ENCODE data around the gene LYPD6B. TPM values are rescaled to one million over a fixed set of nuclear protein-coding genes. Genes with fewer than 3 reads are reported as not detected.

Gene LYPD6B
- polyA plus RNA-seq, 1 of the 3 experiments (the other 2 are of a cell fraction), result 18.2 TPM

GRCh38 chr2:149112713-149113112 is 74.2 kb downstream of the LYPD6B start:
- H2AFZ ChIP-seq (ENCODE audit: low read depth), result no peak overlapping the region
- H3K27me3 ChIP-seq (ENCODE audit: insufficient read depth), result no peaks in the 10 kb centered on the region
- H3K4me2 ChIP-seq, result no peak overlapping the region
- CTCF ChIA-PET, result no interaction called here
- TF ChIP-seq FOXM1 (IDR thresholded peaks at IDR 0.05; ENCODE audit: low read depth) (no peak), SIN3A (IDR thresholded peaks at IDR 0.05; ENCODE audit: borderline replicate concordance, low read depth, low read length) (no peak), FOXJ3 (CRISPR knock-in tag; IDR thresholded peaks at IDR 0.05) (no peak), YY1 (IDR thresholded peaks at IDR 0.05; ENCODE audit: low read depth) (no peak), TEAD4 (IDR thresholded peaks at IDR 0.05; ENCODE audit: borderline replicate concordance, insufficient read depth) (no peak), RFX5 (IDR thresholded peaks at IDR 0.05; ENCODE audit: low read length) (no peak), FOSL2 (IDR thresholded peaks at IDR 0.05; ENCODE audit: borderline replicate concordance, low read depth) (no peak), NRF1 (IDR thresholded peaks at IDR 0.05; ENCODE audit: low read depth, low read length) (no peak), RCOR1 (IDR thresholded peaks at IDR 0.05; ENCODE audit: low read length) (no peak), EZH2phosphoT487 (IDR thresholded peaks at IDR 0.05; ENCODE audit: borderline replicate concordance, low read depth) (no peak), MAX (IDR thresholded peaks at IDR 0.05; ENCODE audit: low read depth) (no peak)
- no peaks in the 10 kb centered on the region for H3K9me2 ChIP-seq
- WGBS (ENCODE audit: low lambda C conversion rate), result 45% methylated on average over 2 of the region's 2 CpGs
- 0 out of 2 replicates have a peak, but pooled peaks cover 6% of the 10 kb centered on the region for H3K9me3 ChIP-seq
- H3K27ac ChIP-seq (ENCODE audit: low read depth in 2 of 2, low read length in 1 of 2), result no peak overlapping the region
- H4K20me1 ChIP-seq (ENCODE audit: insufficient read depth), result no peaks in the 10 kb centered on the region
- H3F3A ChIP-seq (replicated peaks; ENCODE audit: insufficient read depth), result no peaks in the 10 kb centered on the region
- no peaks in the 10 kb centered on the region for H3K4me1 ChIP-seq (ENCODE audit: control insufficient read depth in 1 of 2, insufficient read depth in 2 of 2, low read depth in 1 of 2, low read length in 1 of 2)
- H3K4me3 ChIP-seq (ENCODE audit: low read depth in 2 of 2, low read length in 1 of 2), result no peak overlapping the region
- no peak overlapping the region for H3K9ac ChIP-seq
- no peak for DNase-seq
- no peaks in the 10 kb centered on the region for H3K36me3 ChIP-seq (replicated peaks in 1 of 2; ENCODE audit: control insufficient read depth in 1 of 2, insufficient read depth in 2 of 2, low read length in 1 of 2)
- POLR2A ChIA-PET, result no interaction called here
- no peaks in the 10 kb centered on the region for H3K79me2 ChIP-seq (ENCODE audit: insufficient read depth)

GRCh38 chr2:149115781-149116180 is 77.3 kb downstream of the LYPD6B start:
- Histone ChIP-seq H3K36me3 (replicated peaks in 1 of 2; ENCODE audit: control insufficient read depth in 1 of 2, insufficient read depth in 2 of 2, low read length in 1 of 2) (no peaks in the 10 kb centered on the region), H3K4me1 (ENCODE audit: control insufficient read depth in 1 of 2, insufficient read depth in 2 of 2, low read depth in 1 of 2, low read length in 1 of 2) (no peaks in the 10 kb centered on the region; a peak in 1 of 4 replicates), H3K27ac (ENCODE audit: low read depth in 2 of 2, low read length in 1 of 2) (no peak overlapping the region), H3K27me3 (ENCODE audit: insufficient read depth) (no peaks in the 10 kb centered on the region), H3K4me3 (ENCODE audit: low read depth in 2 of 2, low read length in 1 of 2) (no peak overlapping the region), H3K4me2 (no peak overlapping the region), H3K79me2 (ENCODE audit: insufficient read depth) (no peaks in the 10 kb centered on the region), H3K9me3 (0 out of 2 replicates have a peak, but pooled peaks cover 6% of the 10 kb centered on the region), H3K9ac (no peak overlapping the region), H2AFZ (ENCODE audit: low read depth) (no peak overlapping the region), H3F3A (replicated peaks; ENCODE audit: insufficient read depth) (no peaks in the 10 kb centered on the region), H3K9me2 (no peaks in the 10 kb centered on the region), H4K20me1 (ENCODE audit: insufficient read depth) (no peaks in the 10 kb centered on the region)
- 53% methylated on average over 5 of the region's 5 CpGs for WGBS (ENCODE audit: low lambda C conversion rate)
- no peak for DNase-seq
- POLR2A ChIA-PET, result no interaction called here
- CTCF ChIA-PET, result no interaction called here
- no peak for TF ChIP-seq PBX3 (IDR thresholded peaks at IDR 0.05)
- no peak for TF ChIP-seq ZBTB33 (IDR thresholded peaks at IDR 0.05; ENCODE audit: borderline replicate concordance, low read depth)
- TF ChIP-seq USF2 (IDR thresholded peaks at IDR 0.05; ENCODE audit: borderline replicate concordance, low read depth, low read length), result no peak
- no peak for TF ChIP-seq IRF3 (IDR thresholded peaks at IDR 0.05; ENCODE audit: low read depth, low read length)
- TF ChIP-seq TEAD4 (IDR thresholded peaks at IDR 0.05; ENCODE audit: borderline replicate concordance, insufficient read depth), result no peak
- no peak for TF ChIP-seq EZH2phosphoT487 (IDR thresholded peaks at IDR 0.05; ENCODE audit: borderline replicate concordance, low read depth)
- no peak for TF ChIP-seq POLR2AphosphoS5 (IDR thresholded peaks at IDR 0.05; ENCODE audit: low read depth, low read length)

Data from SK-N-SH (cell line).